Neuronal stem cell (in vitro differentiated cells): ENCODE results near the gene THSD4.

Source experiments
- DNase-seq: peaks from one replicate; pipeline ENCODE4 v3.0.0-alpha.2; 2013; ENCODE audit warnings: low spot score
- H2AFZ ChIP-seq: one replicate; pipeline ENCODE4 v1.6.1; 2013; ENCODE audit warnings: mild to moderate bottlenecking, low read length, inconsistent platforms
- H2AK5ac ChIP-seq: 2 replicates; pipeline ENCODE4 v1.6.1; 2013; ENCODE audit warnings: low read depth, mild to moderate bottlenecking, inconsistent platforms, low read length, moderate library complexity, mixed read lengths
- H2BK120ac ChIP-seq: 2 replicates; pipeline ENCODE4 v1.6.1; 2013; ENCODE audit warnings: low read depth, mild to moderate bottlenecking, inconsistent platforms, low read length, moderate library complexity, mixed read lengths
- H2BK12ac ChIP-seq: one replicate; pipeline ENCODE4 v1.6.1; 2013; ENCODE audit warnings: low read length, inconsistent platforms
- H2BK15ac ChIP-seq: 2 replicates; pipeline ENCODE4 v1.6.1; 2013; ENCODE audit warnings: mild to moderate bottlenecking, low read length, inconsistent platforms, mixed read lengths
- H2BK5ac ChIP-seq: one replicate; pipeline ENCODE4 v1.6.1; 2013; ENCODE audit warnings: inconsistent platforms, mild to moderate bottlenecking, low read length, moderate library complexity
- H3K14ac ChIP-seq: one replicate; pipeline ENCODE4 v1.6.1; 2013; ENCODE audit warnings: low read length, inconsistent platforms
- H3K18ac ChIP-seq: 2 replicates; pipeline ENCODE4 v1.6.1; 2013; ENCODE audit warnings: low read length, inconsistent platforms
- H3K23ac ChIP-seq: 2 replicates; pipeline ENCODE4 v1.6.1; 2013; ENCODE audit warnings: low read depth, mild to moderate bottlenecking, mixed read lengths, low read length, inconsistent platforms; ENCODE audit not compliant: poor library complexity
- H3K27ac ChIP-seq: replicated peaks from 3 replicates; pipeline ENCODE4 v1.5.1; 2013; ENCODE audit warnings: low read length, inconsistent platforms
- H3K27me3 ChIP-seq, 3 experiments: 2 replicates each; pipeline ENCODE4 v1.6.1; 2013; ENCODE audit warnings: low read length in 3 of 3, mild to moderate bottlenecking in 2 of 3, inconsistent platforms in 1 of 3, low read depth in 1 of 3, mixed read lengths in 1 of 3, moderate library complexity in 1 of 3; ENCODE audit not compliant: control insufficient read depth in 3 of 3, insufficient read depth in 3 of 3
- H3K36me3 ChIP-seq, 2 donors: replicated peaks in 1 of 2; 2 replicates each; pipeline ENCODE4 v1.6.1; 2013; ENCODE audit warnings: low read length in 2 of 2; ENCODE audit not compliant: control insufficient read depth in 2 of 2, insufficient read depth in 2 of 2
- H3K4ac ChIP-seq: 2 replicates; pipeline ENCODE4 v1.6.1; 2013; ENCODE audit warnings: inconsistent platforms, mild to moderate bottlenecking, low read length, moderate library complexity
- H3K4me1 ChIP-seq, 2 donors: 1 replicate in 1 of 2; 2 replicates in 1 of 2; pipeline ENCODE4 v1.6.1; 2013; ENCODE audit warnings: low read length in 2 of 2, low read depth in 1 of 2; ENCODE audit not compliant: control insufficient read depth in 2 of 2, insufficient read depth in 1 of 2
- H3K4me2 ChIP-seq: one replicate; pipeline ENCODE4 v1.6.1; 2013; ENCODE audit warnings: mild to moderate bottlenecking, low read length, inconsistent platforms; ENCODE audit not compliant: insufficient read depth, poor library complexity, severe bottlenecking
- H3K4me3 ChIP-seq, 2 donors: 2 replicates each; pipeline ENCODE4 v1.5.1; 2013; ENCODE audit warnings: low read length in 2 of 2, mild to moderate bottlenecking in 2 of 2, inconsistent platforms in 1 of 2, moderate library complexity in 1 of 2
- H3K79me1 ChIP-seq: one replicate; pipeline ENCODE4 v1.6.1; 2013; ENCODE audit warnings: low read depth, mild to moderate bottlenecking, inconsistent platforms, low read length, moderate library complexity
- H3K9ac ChIP-seq: one replicate; pipeline ENCODE4 v1.6.1; 2013; ENCODE audit warnings: mild to moderate bottlenecking, low read depth, low read length, inconsistent platforms; ENCODE audit not compliant: poor library complexity
- H3K9me3 ChIP-seq, 2 donors: replicated peaks in 1 of 2; 2 replicates each; pipeline versions ENCODE3 to v1.6.1; 2013; ENCODE audit warnings: low read length in 2 of 2, mild to moderate bottlenecking in 2 of 2, inconsistent platforms in 1 of 2, low read depth in 1 of 2, mixed read lengths in 1 of 2, moderate library complexity in 1 of 2; ENCODE audit not compliant: control insufficient read depth in 2 of 2, insufficient read depth in 1 of 2
- H4K8ac ChIP-seq: one replicate; pipeline ENCODE4 v1.6.1; 2013; ENCODE audit warnings: low read depth, mild to moderate bottlenecking, inconsistent platforms, low read length, moderate library complexity
- H4K91ac ChIP-seq: one replicate; pipeline ENCODE4 v1.6.1; 2013; ENCODE audit warnings: low read length, low read depth, mild to moderate bottlenecking, inconsistent platforms; ENCODE audit not compliant: poor library complexity
- WGBS, 2 donors: extraction: QIAGEN DNeasy Blood & Tissue Kit; methylation state at CpG; one replicate each; pipeline ENCODE4 v1.1.7; 2013; ENCODE audit warnings: missing lambda C conversion rate in 2 of 2, mixed read lengths in 1 of 2; ENCODE audit not compliant: insufficient read length in 2 of 2, insufficient replicate concordance in 1 of 2; ENCODE audit errors: extremely low coverage in 2 of 2; 5-methylcytosine and 5-hydroxymethylcytosine counted together

THSD4 gene

GRCh38 chr15:71198846-71199245 lies 83.6 kb downstream of the THSD4 start:
- Histone ChIP-seq H3K27ac (no peak overlapping the region), H3K4me2 (no peak overlapping the region), H3K27me3 (peaks cover 0 to 3% (median 3%) of the 10 kb centered on the region in 3 experiments), H4K91ac (no peak overlapping the region), H3K18ac (no peak overlapping the region), H3K4me3 (no peak overlapping the region), H3K9me3 (peaks cover 0 to 3% of the 10 kb centered on the region in 2 donors), H2BK120ac (no peak overlapping the region), H4K8ac (no peak overlapping the region), H3K14ac (no peak overlapping the region), H2AFZ (no peak overlapping the region), H2BK15ac (no peak overlapping the region), H3K79me1 (no peaks in the 10 kb centered on the region), H3K36me3 (peaks cover 0 to 2% of the 10 kb centered on the region in 2 donors), H2BK5ac (no peak overlapping the region), H2BK12ac (no peak overlapping the region), H3K4ac (no peak overlapping the region), H3K4me1 (peaks cover 0 to 7% of the 10 kb centered on the region in 2 donors), H2AK5ac (no peak overlapping the region), H3K9ac (no peak overlapping the region), H3K23ac (no peak overlapping the region)
- WGBS, 2 donors: no CpG with 5 or more reads among the region's 3 CpGs
- no peak for DNase-seq

DNA sequence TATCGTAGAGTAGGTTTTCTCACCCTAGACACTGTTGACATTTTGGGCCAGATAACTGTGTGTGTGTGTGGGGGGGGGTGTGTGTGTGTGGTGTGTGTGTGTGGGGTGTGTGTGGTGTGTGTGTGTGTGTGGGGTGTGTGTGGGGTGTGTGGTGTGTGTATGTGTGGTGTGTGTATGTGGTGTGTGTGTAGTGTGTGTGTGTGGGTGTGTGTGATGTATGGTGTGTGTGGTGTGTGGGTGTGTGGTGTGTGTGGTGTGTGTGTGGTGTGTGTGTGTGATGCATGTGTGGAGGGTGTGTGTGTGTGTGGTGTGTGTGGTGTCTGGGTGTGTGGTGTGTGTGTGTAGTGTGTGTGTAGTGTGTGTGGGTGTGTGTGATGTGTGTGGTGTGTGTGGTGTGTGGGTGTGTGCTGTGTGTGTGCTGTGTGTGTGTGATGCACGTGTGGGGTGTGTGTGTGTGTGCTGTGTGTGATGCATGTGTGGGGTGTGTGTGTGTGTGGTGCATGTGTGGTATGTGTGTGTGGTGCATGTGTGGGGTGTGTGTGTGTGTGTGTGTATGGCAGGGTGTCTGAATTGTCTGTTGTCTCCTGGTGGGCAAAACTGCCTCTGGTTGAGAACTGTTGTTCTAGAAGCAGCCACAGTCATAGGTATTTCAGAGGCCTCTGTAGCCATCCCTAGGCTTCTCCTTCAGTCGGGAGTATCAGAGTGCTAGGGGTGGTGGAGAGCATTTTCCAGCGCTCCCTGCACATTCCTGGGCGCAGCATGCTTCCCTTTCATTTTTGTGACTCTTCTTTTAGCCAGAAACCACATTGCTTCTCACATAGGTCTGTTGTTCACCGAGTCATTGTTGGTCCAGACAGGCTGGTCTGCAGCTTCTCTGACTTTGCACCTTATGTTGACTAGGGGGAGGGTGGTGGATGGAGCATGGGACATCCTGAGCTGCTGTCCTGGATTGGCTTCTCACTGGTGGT lies 84.4 kb downstream of the THSD4 start:
- Histone ChIP-seq H2AFZ (no peak overlapping the region), H3K14ac (peak overlapping the region; percentile 12), H3K79me1 (no peaks in the 10 kb centered on the region), H3K23ac (peak overlapping the region; percentile 31), H3K4me2 (no peak overlapping the region), H3K27me3 (peaks cover 0 to 7% (median 3%) of the 10 kb centered on the region in 3 experiments), H3K4ac (peak overlapping the region; percentile 2), H3K18ac (peak overlapping the region; percentile 0), H2BK5ac (no peak overlapping the region), H2AK5ac (no peak overlapping the region), H3K36me3 (peaks cover 0 to 2% of the 10 kb centered on the region in 2 donors), H2BK120ac (no peak overlapping the region), H4K91ac (peak overlapping the region; percentile 34), H3K9ac (peak overlapping the region; percentile 81), H4K8ac (peak overlapping the region; percentile 45), H3K27ac (no peak overlapping the region), H2BK12ac (peak overlapping the region; percentile 78), H3K4me3 (peak overlapping the region in 1 of 2 donors; percentile 70), H2BK15ac (no peak overlapping the region), H3K4me1 (peaks cover 0 to 8% of the 10 kb centered on the region in 2 donors), H3K9me3 (peaks cover 0 to 3% of the 10 kb centered on the region in 2 donors)
- no CpG with 5 or more reads among the region's 6 CpGs for WGBS, 2 donors
- no peak for DNase-seq

GRCh38 chr15:71201477-71201876 lies 86.2 kb downstream of the THSD4 start:
- H2BK15ac ChIP-seq: no peak overlapping the region
- no peak overlapping the region for H3K18ac ChIP-seq
- H3K14ac ChIP-seq: no peak overlapping the region
- no peak overlapping the region for H3K4me3 ChIP-seq
- H4K8ac ChIP-seq: no peak overlapping the region
- WGBS, 2 donors: no CpG with 5 or more reads among the region's 9 CpGs
- no peak overlapping the region for H3K23ac ChIP-seq
- H3K4me1 ChIP-seq: peaks cover 0 to 8% of the 10 kb centered on the region in 2 donors
- H3K27ac ChIP-seq: no peak overlapping the region
- no peak overlapping the region for H3K4ac ChIP-seq
- no peak for DNase-seq
- H4K91ac ChIP-seq: no peak overlapping the region
- peaks cover 0 to 2% of the 10 kb centered on the region in 2 donors for H3K36me3 ChIP-seq
- H3K4me2 ChIP-seq: no peak overlapping the region
- no peaks in the 10 kb centered on the region for H3K79me1 ChIP-seq
- H2AFZ ChIP-seq: no peak overlapping the region
- H2AK5ac ChIP-seq: no peak overlapping the region
- no peak overlapping the region for H2BK120ac ChIP-seq
- H3K9ac ChIP-seq: no peak overlapping the region
- H2BK12ac ChIP-seq: no peak overlapping the region
- peaks cover 0 to 3% of the 10 kb centered on the region in 2 donors for H3K9me3 ChIP-seq
- no peak overlapping the region for H2BK5ac ChIP-seq
- H3K27me3 ChIP-seq: peaks cover 0 to 7% (median 3%) of the 10 kb centered on the region in 3 experiments

DNA sequence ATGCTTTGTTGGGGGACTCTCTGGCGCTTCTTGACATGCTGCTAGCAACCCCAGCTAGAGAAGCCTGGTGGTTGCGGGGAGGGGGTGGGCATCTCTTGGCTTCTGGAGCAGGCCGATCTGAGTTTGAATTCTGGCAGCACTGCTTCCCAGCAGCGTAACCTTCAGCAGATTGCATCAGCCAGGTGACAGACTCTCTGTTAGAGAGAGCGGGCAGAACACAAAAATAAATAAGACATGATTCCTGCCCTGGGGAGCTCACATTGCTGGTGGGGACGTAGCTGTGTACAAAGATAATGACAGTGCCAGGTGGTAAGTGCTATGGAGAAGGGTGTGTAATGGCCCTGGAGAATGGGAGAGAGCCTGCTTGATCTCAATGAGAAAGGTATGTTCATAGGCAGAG lies 87.4 kb downstream of the THSD4 start:
- peaks cover 0 to 7% (median 4%) of the 10 kb centered on the region in 3 experiments for H3K27me3 ChIP-seq
- WGBS, 2 donors: no CpG with 5 or more reads among the region's 6 CpGs

More for the DNA sequence above, 87.4 kb downstream of the THSD4 start:
- Histone ChIP-seq H3K18ac (no peak overlapping the region), H2BK15ac (no peak overlapping the region), H2BK120ac (no peak overlapping the region), H3K9ac (no peak overlapping the region), H3K4ac (no peak overlapping the region), H3K4me2 (no peak overlapping the region), H2BK12ac (no peak overlapping the region), H2BK5ac (no peak overlapping the region), H3K27ac (no peak overlapping the region), H3K9me3 (peaks cover 0 to 3% of the 10 kb centered on the region in 2 donors), H3K4me3 (no peak overlapping the region), H4K91ac (no peak overlapping the region), H3K79me1 (no peaks in the 10 kb centered on the region), H3K4me1 (peaks cover 0 to 8% of the 10 kb centered on the region in 2 donors), H3K23ac (peak overlapping the region; percentile 37), H2AFZ (no peak overlapping the region), H3K36me3 (peaks cover 0 to 2% of the 10 kb centered on the region in 2 donors), H3K14ac (no peak overlapping the region), H4K8ac (no peak overlapping the region), H2AK5ac (no peak overlapping the region)
- no peak for DNase-seq
